Uterus (tissue), 2 donors: ENCODE results near the gene HIPK2.

Experiments
- CTCF ChIP-seq, 4 experiments: fragments of 200-600 bp in 2 of 4; fragments of 450-650 bp in 2 of 4; sonication (generic) in 2 of 4; IDR thresholded peaks; one replicate each; pipeline ENCODE4 v1.5.1; 2016 to 2019; ENCODE audit warnings: antibody characterized with exemption in 4 of 4, mild to moderate bottlenecking in 2 of 4, moderate library complexity in 1 of 4
- POLR2A ChIP-seq, 2 donors: fragments of 450-650 bp; IDR thresholded peaks; one replicate each; pipeline ENCODE4 v1.6.1; 2016; ENCODE audit warnings: antibody characterized with exemption in 2 of 2, mild to moderate bottlenecking in 1 of 2, moderate library complexity in 1 of 2

GRCh38 chr7:139656387-139656786, 121.4 kb downstream of the HIPK2 start:
- no peak for TF ChIP-seq CTCF (IDR thresholded peaks at IDR 0.05)
- no peak for TF ChIP-seq POLR2A (IDR thresholded peaks at IDR 0.05)
